ENCODE data around the gene SPTBN4.
"Not testable (repeated sequence)": the region's sequence is repeated elsewhere in the genome, so short reads cannot be mapped to it uniquely, and the experiment has no call there.

The SPTBN4 gene

GRCh38 chr19:40466985-40467734 lies at the start of gene SPTBN4:
SPTBN4 (plus strand) TSS chr19:40467001; CDS start chr19:40472622, 5,621 bp downstream.
- DNase-seq = no peak

DNA sequence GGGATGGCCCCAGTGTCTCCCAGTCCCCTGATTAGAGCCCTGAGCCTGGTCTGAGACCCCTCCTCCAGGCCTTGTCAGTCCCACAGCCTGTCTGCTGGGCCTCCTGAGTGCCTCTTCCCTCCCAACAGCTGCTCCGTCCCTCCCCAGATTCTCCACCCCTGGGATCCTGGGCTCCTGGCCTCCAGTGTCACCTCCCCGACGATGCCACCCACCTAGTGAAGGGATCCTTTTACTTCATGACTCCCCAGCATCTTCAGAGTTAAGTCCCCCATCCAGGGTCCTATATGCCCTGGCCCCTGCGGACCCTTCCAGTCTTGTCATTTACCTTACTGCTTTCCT lies 49.2 kb upstream of the SPTBN4 start:
- no peak for DNase-seq

DNA sequence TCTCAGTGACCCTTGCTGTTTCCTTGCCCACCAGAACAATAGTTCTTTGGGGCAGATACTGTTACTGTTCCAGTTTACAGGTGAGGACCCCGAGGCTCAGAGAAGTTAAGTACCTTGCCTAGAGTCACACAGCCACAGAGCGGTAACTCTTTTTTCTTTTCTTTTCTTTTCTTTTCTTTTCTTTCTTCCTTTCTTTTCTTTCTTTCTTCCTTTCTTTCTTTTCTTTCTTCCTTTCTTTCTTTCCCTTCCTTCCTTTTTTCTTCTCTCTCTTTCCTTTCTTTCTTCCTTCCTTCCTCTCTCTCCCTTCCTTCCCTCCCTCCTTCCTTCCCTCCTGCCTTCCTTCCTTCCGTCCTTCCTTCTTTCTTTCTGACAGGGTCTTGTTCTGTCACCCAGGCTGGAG lies 48.8 kb upstream of the SPTBN4 start:
- DNase-seq = no peak

DNA sequence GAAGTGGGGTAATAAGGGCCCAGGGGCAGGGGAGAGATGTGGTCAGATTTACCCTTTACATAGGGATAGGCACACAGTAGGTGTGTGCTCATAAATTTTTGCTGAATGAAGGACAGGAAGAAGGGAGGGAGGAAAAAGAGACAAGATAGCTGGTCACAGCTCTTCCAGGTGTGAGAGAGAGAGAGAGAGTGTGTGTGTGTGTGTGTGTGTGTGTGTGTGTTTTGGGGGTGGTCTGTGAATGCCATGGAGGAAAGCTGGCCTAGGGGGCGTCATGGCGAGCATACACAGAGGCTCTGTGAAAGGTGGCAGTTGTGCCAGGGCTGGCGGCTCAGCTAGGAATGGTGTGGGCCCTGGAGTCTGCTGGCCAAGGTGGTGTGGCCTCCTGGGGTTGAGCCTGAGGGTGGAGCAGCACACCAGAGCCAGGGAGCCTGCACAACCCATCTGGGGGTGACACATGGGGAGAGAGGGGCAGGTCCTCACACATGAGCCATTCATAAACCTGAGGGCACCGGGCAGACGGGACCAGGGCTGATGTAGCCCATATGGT lies 47.7 kb upstream of the SPTBN4 start:
- no peak for DNase-seq

GRCh38 chr19:40419780-40420179 lies 47.0 kb upstream of the SPTBN4 start:
- DNase-seq = no peak

DNA sequence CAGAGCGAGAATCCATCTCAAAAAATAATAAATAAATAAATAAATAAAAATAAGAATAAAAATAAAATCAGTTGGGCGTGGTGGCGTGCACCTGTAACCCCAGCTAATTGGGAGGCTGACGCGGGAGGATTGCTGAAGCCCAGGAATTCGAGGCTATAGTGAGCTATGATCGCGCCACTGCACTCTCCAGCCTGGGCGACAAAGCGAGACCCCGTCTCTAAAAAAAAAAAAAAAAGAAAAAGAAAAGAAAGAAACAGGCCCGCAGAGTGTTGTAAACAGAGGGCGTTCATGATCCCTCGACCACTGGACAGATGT lies 46.4 kb upstream of the SPTBN4 start:
- DNase-seq = no peak

- peak; percentile 61 for DNase-seq
These were observed 45.7 kb upstream of the SPTBN4 start for GRCh38 chr19:40420766-40421765.

- no peak for DNase-seq
These were observed 44.6 kb upstream of the SPTBN4 start for GRCh38 chr19:40421993-40422747.

GRCh38 chr19:40422748-40423566 lies 43.8 kb upstream of the SPTBN4 start:
- no peak for DNase-seq

DNA sequence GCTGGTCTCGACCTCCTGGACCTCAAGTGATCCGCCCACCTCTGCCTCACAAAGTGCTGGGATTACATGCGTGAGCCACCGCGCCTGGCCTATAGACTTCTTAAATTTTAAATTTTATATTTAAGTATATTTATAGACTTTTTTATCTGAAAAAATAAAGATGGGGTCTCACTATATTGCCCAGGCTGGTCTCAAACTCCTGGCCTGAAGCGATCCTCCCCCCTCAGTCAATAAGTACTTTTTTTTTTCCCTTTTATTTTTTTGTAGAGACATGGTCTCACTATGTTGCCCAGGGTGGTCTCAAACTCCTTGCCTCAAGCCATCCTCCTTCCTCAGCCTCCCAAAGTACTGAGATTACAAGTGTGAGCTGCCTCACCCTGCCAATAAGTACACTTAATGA lies 42.9 kb upstream of the SPTBN4 start:
- DNase-seq = no peak

GRCh38 chr19:40424637-40425449 lies 42.0 kb upstream of the SPTBN4 start:
- no peak for DNase-seq

DNA sequence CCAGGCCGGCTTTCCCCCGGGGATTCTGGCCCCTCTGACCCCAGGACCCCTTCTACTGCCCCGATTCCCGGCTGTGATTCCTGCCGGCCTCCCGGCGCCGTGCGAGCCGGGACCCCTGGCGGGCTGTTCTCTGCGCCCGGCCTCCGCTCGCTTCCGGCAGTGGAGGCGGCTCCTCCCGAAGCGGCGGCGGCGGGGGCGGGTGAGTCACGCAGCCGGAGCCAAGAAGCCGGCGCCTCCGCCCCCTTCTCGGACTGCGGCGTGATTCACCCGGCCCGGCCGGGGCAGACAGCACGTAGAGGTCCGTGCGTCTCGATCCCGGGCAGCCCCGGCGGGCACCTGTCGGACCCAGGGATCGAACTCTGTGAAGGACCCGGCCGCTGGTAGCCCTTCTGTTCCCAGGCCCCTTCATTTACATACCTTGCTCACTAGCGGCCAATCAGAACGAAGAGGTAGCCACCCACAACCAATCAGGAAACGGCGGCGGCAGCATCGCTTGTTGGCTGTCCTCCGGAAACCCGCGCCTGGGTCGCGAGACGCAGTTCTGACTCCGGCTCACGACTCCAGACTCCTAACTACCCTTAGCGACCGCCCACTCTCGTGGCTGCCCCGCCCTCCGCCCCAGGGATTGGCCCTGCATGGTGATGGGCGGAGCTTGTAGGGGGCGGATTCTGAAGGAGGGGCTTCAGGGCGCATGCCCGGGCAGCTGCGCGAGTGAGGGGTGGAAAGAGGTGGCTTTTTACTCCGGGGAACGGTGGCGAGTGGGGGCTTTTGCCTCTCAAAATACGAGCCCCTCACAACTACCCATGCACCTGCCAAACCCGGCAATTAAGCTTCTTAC lies 41.1 kb upstream of the SPTBN4 start, which contains the start of gene SERTAD1:
TSS of gene SERTAD1 (minus strand) at position 543 of the 838 bp plus-strand sequence. CDS start 2,446 bp downstream, outside the sequence.
- peak; percentile 100 for DNase-seq

DNA sequence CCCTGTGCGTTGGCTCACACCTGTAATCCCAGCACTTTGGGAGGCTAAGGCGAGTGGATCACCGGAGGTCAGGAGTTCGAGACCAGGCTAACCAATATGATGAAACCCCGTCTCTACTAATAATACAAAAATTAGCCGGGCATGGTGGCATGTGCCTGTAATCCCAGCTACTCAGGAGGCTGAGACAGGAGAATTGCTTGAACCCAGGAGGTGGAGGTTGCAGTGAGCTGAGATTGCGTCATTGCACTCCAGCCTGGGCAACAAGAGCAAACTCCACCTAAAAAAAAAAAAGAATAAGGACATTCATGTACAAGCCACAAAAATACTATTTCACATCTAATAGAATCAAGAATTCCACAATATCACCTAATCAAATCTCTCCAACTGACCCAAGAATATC lies 38.6 kb upstream of the SPTBN4 start:
- DNase-seq = not testable (repeated sequence)

GRCh38 chr19:40430242-40430641 lies 36.6 kb upstream of the SPTBN4 start:
- DNase-seq = not testable (repeated sequence)

DNA sequence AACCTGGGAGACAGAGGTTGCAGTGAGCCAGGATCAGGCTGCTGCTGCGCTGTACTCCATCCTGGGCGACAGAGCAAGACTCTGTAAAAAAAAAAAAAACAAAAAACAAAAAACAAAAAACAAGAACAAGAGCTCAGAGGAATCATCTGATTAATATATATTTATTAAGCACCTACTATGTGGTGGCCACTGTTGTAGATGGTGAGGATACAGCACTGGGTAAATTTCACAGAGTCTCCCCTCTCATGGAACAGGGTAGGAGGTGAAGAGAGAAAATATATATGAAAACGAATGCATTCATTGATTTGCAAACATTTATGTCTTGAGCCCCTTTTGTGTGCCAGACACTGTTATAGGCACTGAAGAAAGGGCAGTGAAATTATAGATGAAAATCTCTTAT lies 35.1 kb upstream of the SPTBN4 start:
- no peak for DNase-seq

DNA sequence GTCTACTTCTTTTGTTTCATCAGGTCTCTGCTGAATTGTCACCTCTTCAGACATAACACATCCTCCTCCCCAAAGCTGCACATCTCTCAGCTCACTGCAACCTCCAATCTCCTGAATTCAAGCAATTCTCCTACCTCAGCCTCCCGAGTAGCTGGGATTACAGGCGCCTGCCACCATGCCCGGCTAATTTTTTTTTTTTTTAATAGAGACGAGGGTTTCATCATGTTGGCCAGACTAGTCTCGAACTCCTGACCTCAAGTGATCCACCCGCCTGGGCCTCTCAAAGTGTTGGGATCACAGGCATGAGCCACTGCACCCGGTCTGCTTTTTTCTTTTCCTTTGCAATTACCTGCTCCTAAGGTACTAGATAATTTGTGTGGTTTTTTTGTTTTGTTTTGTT lies 34.0 kb upstream of the SPTBN4 start:
- DNase-seq = not testable (repeated sequence)

DNA sequence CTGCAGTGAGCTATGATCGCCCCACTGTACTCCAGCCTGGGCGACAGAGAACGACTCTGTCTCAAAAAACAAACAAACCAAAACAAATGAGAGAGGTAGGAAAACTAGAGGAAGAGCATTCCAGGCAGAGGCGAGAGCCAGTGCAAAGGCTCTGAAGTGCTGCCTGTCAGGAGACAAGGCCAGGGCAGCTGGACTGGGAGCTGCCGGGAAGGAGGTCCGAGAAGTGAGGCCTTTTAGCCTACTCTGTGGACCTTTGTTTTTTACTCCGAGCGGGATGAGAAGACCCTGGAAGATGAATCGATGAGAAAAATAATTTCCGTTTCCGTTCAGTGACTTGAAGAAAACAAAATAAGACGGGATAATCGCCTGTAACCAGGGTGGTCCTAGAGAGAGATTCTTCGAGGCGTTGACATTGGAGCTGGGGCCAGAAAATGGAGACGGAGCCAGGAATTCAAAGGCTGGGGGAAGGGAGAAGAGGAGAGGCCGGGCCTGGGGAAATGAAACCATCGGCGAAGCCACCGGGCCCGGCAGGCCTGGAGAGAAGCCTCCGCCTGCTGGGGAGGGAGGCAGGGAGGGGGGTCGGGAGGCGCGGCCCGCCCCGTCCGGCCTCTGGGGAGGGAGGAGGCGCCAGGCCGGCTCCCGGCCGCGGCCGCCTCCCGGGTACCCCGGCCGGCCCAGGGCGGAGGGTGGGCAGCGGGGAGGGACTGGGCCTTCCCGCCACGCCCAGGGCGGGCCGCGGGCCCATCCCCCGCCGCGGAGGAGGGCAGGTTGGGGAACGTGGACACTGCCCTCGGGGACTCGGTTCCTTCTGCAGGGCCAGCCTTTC lies 33.2 kb upstream of the SPTBN4 start:
- DNase-seq = peak; percentile 30

GRCh38 chr19:40438284-40438683 lies 28.5 kb upstream of the SPTBN4 start:
- no peak for DNase-seq

DNA sequence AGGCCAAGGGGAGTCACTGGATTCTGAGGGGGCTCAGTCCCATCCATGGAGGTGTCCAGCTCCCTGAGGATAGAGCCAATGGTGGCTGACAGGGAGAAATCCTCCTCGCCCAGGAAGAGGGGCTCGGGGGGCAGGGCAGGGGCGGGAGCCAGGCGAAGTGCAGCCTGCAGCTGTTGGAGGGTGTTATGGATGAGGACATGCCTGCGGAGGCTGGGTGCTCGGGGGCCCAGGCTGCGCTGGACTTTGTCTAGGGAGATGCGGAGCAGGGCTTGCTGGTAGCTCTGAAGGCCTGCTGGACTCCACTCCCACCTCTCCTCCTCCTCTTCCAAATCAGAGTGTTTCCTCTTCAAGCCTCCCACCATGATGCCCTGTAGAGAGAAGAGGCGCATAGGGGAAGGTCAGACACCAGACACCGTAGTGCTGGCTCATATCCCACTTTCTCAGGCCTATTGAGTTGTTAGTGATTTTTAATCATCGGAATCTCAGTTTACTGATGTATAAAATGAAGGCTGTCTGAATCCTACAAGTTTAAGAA lies 25.0 kb upstream of the SPTBN4 start:
- DNase-seq = no peak

Measured in activated CD4-positive, alpha-beta T cell treated with anti-CD3 and anti-CD28 coated beads, Interleukin-2, amount 50 U/mL, for 1 hour (primary cell).